Measurements from ENCODE around the gene NMT2. TPM values are rescaled to one million over a fixed set of nuclear protein-coding genes. Genes with fewer than 3 reads are reported as not detected.

NMT2 gene
- total RNA-seq, 1 experiment from 2014 or later, result 14.4 TPM

- H3K9ac ChIP-seq (ENCODE audit: low read length), result no peak overlapping the region
- no TSS peak for BruUV-seq (replicated peaks)
- CTCF ChIA-PET, result no interaction called here
- no peak overlapping the region for H3K4me3 ChIP-seq (ENCODE audit: low read length)
- no peak overlapping the region for H2AFZ ChIP-seq (ENCODE audit: low read length)
- no peak for TF ChIP-seq EZH2 (IDR thresholded peaks at IDR 0.05; ENCODE audit: low read length, unreplicated experiment)
- H3K27me3 ChIP-seq (ENCODE audit: low read length), result no peaks in the 10 kb centered on the region
- H3F3A ChIP-seq (ENCODE audit: low read length, unreplicated experiment), result no peaks in the 10 kb centered on the region
- H3K4me2 ChIP-seq (ENCODE audit: low read length), result peak overlapping the region; percentile 59
- H4K20me1 ChIP-seq (ENCODE audit: low read length), result no peaks in the 10 kb centered on the region
- H3K79me2 ChIP-seq (ENCODE audit: low read length), result no peaks in the 10 kb centered on the region
- POLR2A ChIA-PET (ENCODE audit: unreplicated experiment), result no interaction called here
- intact Hi-C loops (cut with micrococcal nuclease), result loop anchor here (5.0 kb wide), 2 partner anchors 33 to 78 kb away; partner anchors contain the start of gene NMT2
- H3K27ac ChIP-seq (ENCODE audit: low read length), result peak overlapping the region; percentile 57
- H3K9me2 ChIP-seq (replicated peaks; ENCODE audit: low read length), result no peaks in the 10 kb centered on the region
- H3K36me3 ChIP-seq (ENCODE audit: low read depth, low read length), result no peaks in the 10 kb centered on the region
- H3K4me1 ChIP-seq (ENCODE audit: insufficient read depth, low read length), result peaks cover 49% of the 10 kb centered on the region
- DNase-seq (peak; percentile 89), ATAC-seq (peak; percentile 72)
- no peaks in the 10 kb centered on the region for H3K9me3 ChIP-seq (ENCODE audit: low read length)
Measured at GRCh38 chr10:15200626-15201025, 32.1 kb upstream of the NMT2 start.

- no peaks in the 10 kb centered on the region for H3K79me2 ChIP-seq (ENCODE audit: low read length)
- no peak overlapping the region for H3K4me2 ChIP-seq (ENCODE audit: low read length)
- ATAC-seq (no peak), DNase-seq (no peak)
- TF ChIP-seq EZH2 (IDR thresholded peaks at IDR 0.05; ENCODE audit: low read length, unreplicated experiment) (no peak), EZH2phosphoT487 (IDR thresholded peaks at IDR 0.05; ENCODE audit: borderline replicate concordance, low read length) (no peak), CTCF (conservative IDR thresholded peaks at IDR 0.05; ENCODE audit: low read depth, low read length) (no peak)
- no peaks in the 10 kb centered on the region for H4K20me1 ChIP-seq (ENCODE audit: low read length)
- no peaks in the 10 kb centered on the region for H3F3A ChIP-seq (ENCODE audit: low read length, unreplicated experiment)
- H3K27me3 ChIP-seq (ENCODE audit: low read length), result no peaks in the 10 kb centered on the region
- H3K9me2 ChIP-seq (replicated peaks; ENCODE audit: low read length), result no peaks in the 10 kb centered on the region
- no peaks in the 10 kb centered on the region for H3K9me3 ChIP-seq (ENCODE audit: low read length)
- ChIA-PET CTCF (no interaction called here), POLR2A (ENCODE audit: unreplicated experiment) (no interaction called here)
- intact Hi-C loops (cut with micrococcal nuclease), result no loop called here
- no peak overlapping the region for H3K4me3 ChIP-seq (ENCODE audit: low read length)
- H3K27ac ChIP-seq (ENCODE audit: low read length), result no peak overlapping the region
- H3K4me1 ChIP-seq (ENCODE audit: insufficient read depth, low read length), result peaks cover 49% of the 10 kb centered on the region
- H3K9ac ChIP-seq (ENCODE audit: low read length), result no peak overlapping the region
- H2AFZ ChIP-seq (ENCODE audit: low read length), result no peak overlapping the region
- no peaks in the 10 kb centered on the region for H3K36me3 ChIP-seq (ENCODE audit: low read depth, low read length)
- BruUV-seq (replicated peaks), result no TSS peak
Measured at GRCh38 chr10:15197911-15198310, 29.4 kb upstream of the NMT2 start.

- Histone ChIP-seq H2AFZ (ENCODE audit: low read length) (no peak overlapping the region), H3K4me1 (ENCODE audit: insufficient read depth, low read length) (peaks cover 44% of the 10 kb centered on the region), H3K79me2 (ENCODE audit: low read length) (no peaks in the 10 kb centered on the region), H3K9me3 (ENCODE audit: low read length) (no peaks in the 10 kb centered on the region), H3K27me3 (ENCODE audit: low read length) (no peaks in the 10 kb centered on the region), H3F3A (ENCODE audit: low read length, unreplicated experiment) (no peaks in the 10 kb centered on the region), H3K9ac (ENCODE audit: low read length) (no peak overlapping the region), H3K36me3 (ENCODE audit: low read depth, low read length) (no peaks in the 10 kb centered on the region), H3K4me2 (ENCODE audit: low read length) (peak overlapping the region; percentile 28; the same call in 1 of the 2 replicates), H3K9me2 (replicated peaks; ENCODE audit: low read length) (no peaks in the 10 kb centered on the region), H3K4me3 (ENCODE audit: low read length) (no peak overlapping the region), H4K20me1 (ENCODE audit: low read length) (no peaks in the 10 kb centered on the region), H3K27ac (ENCODE audit: low read length) (peak overlapping the region; percentile 23; the same call in 1 of the 2 replicates)
- DNase-seq (peak; percentile 48), ATAC-seq (peak; percentile 49)
- POLR2A ChIA-PET (ENCODE audit: unreplicated experiment), result no interaction called here
- no TSS peak for BruUV-seq (replicated peaks)
- CTCF ChIA-PET, result no interaction called here
- no peak for TF ChIP-seq EZH2 (IDR thresholded peaks at IDR 0.05; ENCODE audit: low read length, unreplicated experiment)
- no peak for TF ChIP-seq CTCF (conservative IDR thresholded peaks at IDR 0.05; ENCODE audit: low read depth, low read length)
- TF ChIP-seq EZH2phosphoT487 (IDR thresholded peaks at IDR 0.05; ENCODE audit: borderline replicate concordance, low read length), result no peak
- intact Hi-C loops (cut with micrococcal nuclease), result no loop called here
Measured at GRCh38 chr10:15197276-15197675, 28.8 kb upstream of the NMT2 start.

All from PC-3 (cell line).